ENCODE measurements around the gene GNLY. TPM values are rescaled to one million over a fixed set of nuclear protein-coding genes. Genes with fewer than 3 reads are reported as not detected.

GNLY gene
- total RNA-seq, 1 donor from 2014 or later: 1.4 TPM

DNA sequence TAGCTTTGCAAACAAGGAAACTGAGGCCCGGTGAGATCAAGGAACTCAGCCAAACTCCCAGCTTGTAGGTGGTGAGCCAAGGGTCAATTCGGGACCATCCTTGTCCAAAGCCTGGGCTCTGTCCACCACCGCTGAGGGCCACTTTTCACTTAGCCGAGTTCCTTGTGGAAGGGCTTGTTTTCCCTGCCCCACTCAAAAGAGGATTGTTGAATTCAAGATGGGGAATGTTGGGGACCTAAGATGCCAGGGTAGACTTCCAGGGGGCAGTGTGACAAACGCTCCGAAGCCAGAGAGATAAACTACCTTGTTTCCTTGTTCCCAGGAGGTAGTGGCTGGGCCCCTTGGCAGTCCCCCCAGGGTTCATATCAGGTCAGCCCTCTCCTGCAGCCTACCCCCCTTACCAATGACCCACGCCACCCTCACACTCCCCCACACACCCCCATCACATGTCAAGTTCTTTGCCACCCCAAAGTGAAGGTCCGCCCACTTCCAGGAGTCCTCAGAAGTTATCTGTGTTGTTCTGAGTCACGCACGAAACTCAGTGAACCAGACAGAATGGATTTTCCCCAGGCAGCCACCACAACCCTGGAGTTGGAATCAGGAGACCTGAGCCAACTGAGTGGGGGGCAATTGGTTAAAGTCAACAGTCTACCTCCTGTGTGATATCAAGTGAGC, 49.3 kb downstream of the GNLY start:
- DNase-seq (ENCODE audit: low read depth): no peak

- DNase-seq (ENCODE audit: low read depth): no peak
These were observed 49.9 kb downstream of the GNLY start for GRCh38 chr2:85744055-85744454.

- peak; percentile 64 for DNase-seq (ENCODE audit: low read depth)
These were observed 50.8 kb downstream of the GNLY start for GRCh38 chr2:85744741-85745601.

- no peak for DNase-seq (ENCODE audit: low read depth)
These were observed 51.5 kb downstream of the GNLY start for GRCh38 chr2:85745619-85746018.

- no peak for DNase-seq (ENCODE audit: low read depth)
These were observed 52.3 kb downstream of the GNLY start for GRCh38 chr2:85746321-85747004.

DNA sequence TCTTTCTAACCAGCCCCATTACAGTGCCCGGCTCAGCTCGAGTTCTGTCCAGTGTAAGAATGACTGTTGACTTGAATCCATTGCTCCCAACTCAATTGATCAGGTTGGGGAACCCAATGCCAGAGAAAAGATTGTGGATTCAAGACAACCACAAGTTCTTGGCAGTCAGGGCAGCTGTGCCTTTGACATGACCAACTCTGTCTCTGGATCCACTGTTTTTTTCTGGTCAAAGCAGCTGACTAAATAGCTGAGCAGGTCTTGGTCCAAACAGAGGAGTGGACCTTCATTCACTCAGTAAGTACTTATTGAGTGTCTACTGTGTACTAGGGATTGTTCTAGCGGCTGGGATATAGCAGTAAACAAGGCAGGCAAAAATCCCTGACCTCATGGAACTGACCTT, 53.3 kb downstream of the GNLY start:
- DNase-seq (ENCODE audit: low read depth): peak; percentile 65

- DNase-seq (ENCODE audit: low read depth): no peak
These were observed 54.0 kb downstream of the GNLY start for GRCh38 chr2:85748039-85748734.

Other genes with a start within 250 kb of the GNLY start
- gene MAT2A, start 155.2 kb upstream of the GNLY start, total RNA-seq: 211 and 302 TPM in 2 replicates
- 78.1 and 129 TPM in 2 replicates for gene GGCX, start 132.9 kb upstream of the GNLY start, total RNA-seq
- 9.5 and 9.8 TPM in 2 replicates for gene VAMP8, start 116.8 kb upstream of the GNLY start, total RNA-seq
- 127 and 153 TPM in 2 replicates for gene VAMP5, start 109.9 kb upstream of the GNLY start, total RNA-seq
- gene RNF181, start 98.6 kb upstream of the GNLY start, total RNA-seq: 174 and 313 TPM in 2 replicates
- 22.7 and 24.9 TPM in 2 replicates for gene TMEM150A, start 91.7 kb upstream of the GNLY start, total RNA-seq
- 20.2 and 28.5 TPM in 2 replicates for gene C2orf68, start 82.3 kb upstream of the GNLY start, total RNA-seq
- 47.7 and 81.2 TPM in 2 replicates for gene USP39, start 78.2 kb upstream of the GNLY start, total RNA-seq
- not detected in 2 replicates for gene SFTPB, start 26.2 kb upstream of the GNLY start, total RNA-seq
- gene ATOH8, start 59.6 kb downstream of the GNLY start, total RNA-seq: 7.2 and 8.3 TPM in 2 replicates
- 46.9 and 68.8 TPM in 2 replicates for gene ST3GAL5, start 194.6 kb downstream of the GNLY start, total RNA-seq

All from myocyte (in vitro differentiated cells).